PC-3 (cell line): Measurements from ENCODE around the gene FEZF1. TPM values are rescaled to one million over a fixed set of nuclear protein-coding genes. Genes with fewer than 3 reads are reported as not detected.

Experiments
- ATAC-seq: fragments of 200-7000 bp; cut with Tn5 transposase; 2 replicates; pipeline ENCODE4 v1.9.1; 2020; ENCODE audit warnings: mild to moderate bottlenecking, moderate library complexity
- BruUV-seq: library from RNA; stranded (reverse); fragments of 400-500 nt; replicated peaks from 2 replicates; lab custom pipeline; 2021; lab: Mats Ljungman, UMichigan
- CTCF ChIA-PET: fragments of 300-600 bp; sonication (Branson Sonifier 250); formaldehyde crosslinking; loops from one replicate; lab custom pipeline; 2022; ENCODE audit warnings: antibody characterized with exemption; lab: Charles Lee
- POLR2A ChIA-PET: fragments of 300-600 bp; sonication (Branson Sonifier 250); formaldehyde crosslinking; loops from one replicate; lab custom pipeline; 2022; ENCODE audit warnings: antibody characterized with exemption; ENCODE audit not compliant: unreplicated experiment; lab: Charles Lee
- DNase-seq: peaks from one replicate; pipeline ENCODE4 v3.0.0-alpha.2; 2015
- H2AFZ ChIP-seq: fragments of 300-600 bp; sonication (generic); 2 replicates; pipeline ENCODE4 v1.6.0; 2016; ENCODE audit warnings: antibody characterized with exemption, low read length
- H3F3A ChIP-seq: fragments of 300-600 bp; sonication (generic); one replicate; pipeline ENCODE4 v1.6.0; 2017; ENCODE audit warnings: antibody characterized with exemption, low read length, control low read depth, mild to moderate bottlenecking; ENCODE audit not compliant: unreplicated experiment
- H3K27ac ChIP-seq: fragments of 300-600 bp; sonication (generic); 2 replicates; pipeline ENCODE4 v1.5.1; 2016; ENCODE audit warnings: mild to moderate bottlenecking, low read length
- H3K27me3 ChIP-seq: fragments of 300-600 bp; sonication (generic); 2 replicates; pipeline ENCODE4 v1.6.1; 2016; ENCODE audit warnings: low read length, mixed read lengths
- H3K36me3 ChIP-seq: fragments of 300-600 bp; sonication (generic); 2 replicates; pipeline ENCODE4 v1.6.1; 2016; ENCODE audit warnings: low read depth, mixed run types, low read length, mixed read lengths
- H3K4me1 ChIP-seq: fragments of 300-600 bp; sonication (generic); 2 replicates; pipeline ENCODE4 v1.5.1; 2016; ENCODE audit warnings: low read length; ENCODE audit not compliant: insufficient read depth
- H3K4me2 ChIP-seq: fragments of 300-600 bp; sonication (generic); 2 replicates; pipeline ENCODE4 v1.6.0; 2016; ENCODE audit warnings: low read length
- H3K4me3 ChIP-seq: fragments of 300-600 bp; sonication (generic); 2 replicates; pipeline ENCODE4 v1.5.1; 2016; ENCODE audit warnings: mild to moderate bottlenecking, low read length, mixed read lengths
- H3K79me2 ChIP-seq: fragments of 300-600 bp; sonication (generic); 2 replicates; pipeline ENCODE4 v1.6.1; 2017; ENCODE audit warnings: low read length, mixed read lengths
- H3K9ac ChIP-seq: fragments of 300-600 bp; sonication (generic); 2 replicates; pipeline ENCODE4 v1.6.0; 2016; ENCODE audit warnings: mild to moderate bottlenecking, low read length
- H3K9me2 ChIP-seq: fragments of 300-600 bp; sonication (generic); replicated peaks from 2 replicates; pipeline ENCODE4 v1.6.1; 2016; ENCODE audit warnings: mixed run types, low read length, mixed read lengths
- H3K9me3 ChIP-seq: fragments of 300-600 bp; sonication (generic); 2 replicates; pipeline ENCODE4 v1.6.1; 2016; ENCODE audit warnings: low read length, mixed read lengths
- H4K20me1 ChIP-seq: fragments of 300-600 bp; sonication (generic); 2 replicates; pipeline ENCODE4 v1.6.1; 2016; ENCODE audit warnings: low read length, mixed read lengths
- CTCF ChIP-seq: fragments of 300-600 bp; sonication (generic); conservative IDR thresholded peaks from 2 replicates; pipeline ENCODE4 v1.5.1; 2017; ENCODE audit warnings: antibody characterized with exemption, low read depth, mild to moderate bottlenecking, low read length
- EZH2 ChIP-seq: fragments of 300-600 bp; sonication (generic); IDR thresholded peaks from one replicate; pipeline ENCODE4 v1.6.1; 2017; ENCODE audit warnings: antibody characterized with exemption, mild to moderate bottlenecking, low read length; ENCODE audit not compliant: unreplicated experiment
- EZH2phosphoT487 ChIP-seq: fragments of 300-600 bp; sonication (generic); IDR thresholded peaks from 2 replicates; pipeline ENCODE4 v1.6.1; 2018; ENCODE audit warnings: mild to moderate bottlenecking, antibody characterized with exemption, low read length, borderline replicate concordance
- intact Hi-C: fragments of 100-400 bp; cut with micrococcal nuclease; formaldehyde crosslinking; loops from 2 replicates; pipeline ENCODE4 v1.9.0; 2023
- total RNA-seq: library from RNA; depleted of rRNA; stranded (reverse); fragments of >200 nt; gene quantifications from 2 replicates; pipeline ENCODE4 v1.2.3, GENCODE V29; 2014; rRNA removed

FEZF1 gene
- total RNA-seq, 1 experiment from 2014 or later = not detected

- ChIA-PET CTCF (no interaction called here), POLR2A (no interaction called here)
- Histone ChIP-seq H2AFZ (no peak overlapping the region), H3K36me3 (no peaks in the 10 kb centered on the region), H3K9me3 (no peaks in the 10 kb centered on the region), H4K20me1 (no peaks in the 10 kb centered on the region), H3K9me2 (no peaks in the 10 kb centered on the region), H3K4me1 (no peaks in the 10 kb centered on the region), H3K27ac (no peak overlapping the region), H3K4me2 (no peak overlapping the region), H3K4me3 (no peak overlapping the region), H3F3A (no peaks in the 10 kb centered on the region), H3K27me3 (0 out of 2 replicates have a peak, but pooled peaks cover 4% of the 10 kb centered on the region), H3K9ac (no peak overlapping the region), H3K79me2 (no peaks in the 10 kb centered on the region)
- TF ChIP-seq EZH2 = no peak
- TF ChIP-seq EZH2phosphoT487 = no peak
- TF ChIP-seq CTCF = no peak
- ATAC-seq (no peak), DNase-seq (no peak)
- BruUV-seq = no TSS peak
- intact Hi-C loops = no loop called here
These were observed 49.1 kb downstream of the FEZF1 start for GRCh38 chr7:122255454-122255853.

Other genes with a start within 250 kb of the FEZF1 start
- gene AASS, start 160.5 kb downstream of the FEZF1 start, total RNA-seq = 0.91 and 1.3 TPM in 2 replicates